IMR-90 (cell line): ENCODE results near the gene TTC23. TPM values are rescaled to one million over a fixed set of nuclear protein-coding genes. Genes with fewer than 3 reads are reported as not detected.

Experiments used
- ATAC-seq: fragments of 200-7000 bp; cut with Tn5 transposase; 2 replicates; pipeline ENCODE4 v1.9.1; 2020; ENCODE audit warnings: low read depth, mild to moderate bottlenecking, moderate library complexity
- BruUV-seq: library from RNA; stranded (reverse); fragments of 400-500 nt; replicated peaks from 2 replicates; lab custom pipeline; 2021; lab: Mats Ljungman, UMichigan
- CTCF ChIA-PET: fragments of 300-600 bp; formaldehyde crosslinking; extraction: SDS; loops from one replicate; lab custom pipeline; 2021; ENCODE audit warnings: antibody characterized with exemption; lab: Yijun Ruan, JAX
- POLR2A ChIA-PET: fragments of 300-600 bp; sonication (Branson Sonifier 250); formaldehyde crosslinking; loops from one replicate; lab custom pipeline; 2022; ENCODE audit warnings: antibody characterized with exemption; ENCODE audit not compliant: unreplicated experiment; lab: Charles Lee
- DNase-seq: peaks from one replicate; pipeline ENCODE4 v3.0.0; 2013
- H2AFZ ChIP-seq: replicated peaks from 2 replicates; pipeline ENCODE3; 2013; ENCODE audit warnings: low read length, mild to moderate bottlenecking; ENCODE audit not compliant: poor library complexity
- H2AK5ac ChIP-seq: 2 replicates; pipeline ENCODE4 v1.6.1; 2013; ENCODE audit warnings: low read depth, low read length, inconsistent platforms
- H2AK9ac ChIP-seq: replicated peaks from 2 replicates; pipeline ENCODE3; 2013; ENCODE audit warnings: mild to moderate bottlenecking, low read depth, low read length, moderate library complexity; ENCODE audit not compliant: poor library complexity
- H2BK120ac ChIP-seq: 2 replicates; pipeline ENCODE4 v1.6.1; 2013; ENCODE audit warnings: low read depth, low read length, inconsistent platforms
- H2BK15ac ChIP-seq: 3 replicates; pipeline ENCODE4 v1.6.1; 2013; ENCODE audit warnings: low read depth, low read length, inconsistent platforms
- H2BK20ac ChIP-seq: 2 replicates; pipeline ENCODE4 v1.6.1; 2013; ENCODE audit warnings: low read depth, mild to moderate bottlenecking, inconsistent platforms, low read length, moderate library complexity
- H2BK5ac ChIP-seq: 2 replicates; pipeline ENCODE4 v1.6.1; 2013; ENCODE audit warnings: mild to moderate bottlenecking, low read depth, low read length, inconsistent platforms; ENCODE audit not compliant: poor library complexity, severe bottlenecking
- H3K14ac ChIP-seq: replicated peaks from 2 replicates; pipeline ENCODE4 v1.6.1; 2013; ENCODE audit warnings: low read depth, low read length, inconsistent platforms
- H3K18ac ChIP-seq: 2 replicates; pipeline ENCODE4 v1.6.1; 2013; ENCODE audit warnings: low read depth, low read length, control low read depth
- H3K23ac ChIP-seq: 2 replicates; pipeline ENCODE4 v1.6.1; 2013; ENCODE audit warnings: low read depth, low read length, inconsistent platforms
- H3K27ac ChIP-seq: 2 replicates; pipeline ENCODE4 v1.5.1; 2013; ENCODE audit warnings: mild to moderate bottlenecking, control low read depth, low read length; ENCODE audit not compliant: insufficient read depth
- H3K27me3 ChIP-seq: 2 replicates; pipeline ENCODE4 v1.6.1; 2013; ENCODE audit warnings: low read length; ENCODE audit not compliant: control insufficient read depth, insufficient read depth
- H3K36me3 ChIP-seq: 2 replicates; pipeline ENCODE4 v1.6.1; 2013; ENCODE audit warnings: low read length, mixed read lengths; ENCODE audit not compliant: control insufficient read depth, insufficient read depth
- H3K4ac ChIP-seq: 2 replicates; pipeline ENCODE4 v1.6.1; 2013; ENCODE audit warnings: low read depth, low read length, inconsistent platforms
- H3K4me1 ChIP-seq: 2 replicates; pipeline ENCODE4 v1.6.1; 2013; ENCODE audit warnings: low read length, mixed read lengths; ENCODE audit not compliant: control insufficient read depth, insufficient read depth
- H3K4me2 ChIP-seq: 2 replicates; pipeline ENCODE4 v1.6.1; 2013; ENCODE audit warnings: low read depth, mild to moderate bottlenecking, control low read depth, low read length, moderate library complexity
- H3K4me3 ChIP-seq: 2 replicates; pipeline ENCODE4 v1.5.1; 2013; ENCODE audit warnings: low read depth, mild to moderate bottlenecking, control low read depth, low read length, moderate library complexity; ENCODE audit not compliant: insufficient read depth
- H3K56ac ChIP-seq: 2 replicates; pipeline ENCODE4 v1.6.1; 2013; ENCODE audit warnings: low read length, inconsistent platforms; ENCODE audit not compliant: insufficient read depth; ENCODE audit errors: extremely low read depth
- H3K79me1 ChIP-seq, 2 experiments: 2 replicates each; pipeline ENCODE4 v1.6.1; 2013; ENCODE audit warnings: low read length in 2 of 2, inconsistent platforms in 1 of 2, low read depth in 1 of 2
- H3K9ac ChIP-seq: 2 replicates; pipeline ENCODE4 v1.6.1; 2013; ENCODE audit warnings: low read depth, low read length, control low read depth
- H3K9me1 ChIP-seq: 2 replicates; pipeline ENCODE4 v1.6.1; 2013; ENCODE audit warnings: low read length, inconsistent platforms; ENCODE audit not compliant: insufficient read depth
- H3K9me3 ChIP-seq: 2 replicates; pipeline ENCODE4 v1.6.1; 2013; ENCODE audit warnings: low read length; ENCODE audit not compliant: control insufficient read depth, insufficient read depth
- H4K20me1 ChIP-seq: 2 replicates; pipeline ENCODE4 v1.6.1; 2013; ENCODE audit warnings: low read length, inconsistent platforms; ENCODE audit not compliant: insufficient read depth
- H4K5ac ChIP-seq: 2 replicates; pipeline ENCODE4 v1.6.1; 2013; ENCODE audit warnings: mild to moderate bottlenecking, low read depth, low read length, control low read depth
- H4K8ac ChIP-seq, 2 experiments: 2 replicates each; pipeline ENCODE4 v1.6.1; 2013; ENCODE audit warnings: low read depth in 2 of 2, low read length in 2 of 2, control low read depth in 1 of 2, inconsistent platforms in 1 of 2
- H4K91ac ChIP-seq: 2 replicates; pipeline ENCODE4 v1.6.1; 2013; ENCODE audit warnings: low read depth, low read length, inconsistent platforms; ENCODE audit not compliant: insufficient read depth
- CEBPB ChIP-seq: IDR thresholded peaks from 2 replicates; pipeline ENCODE4 v1.6.1; 2012; ENCODE audit warnings: low read depth, low read length, improper control_type of control experiment
- WGBS, 2 experiments: methylation state at CpG; one replicate each; pipeline versions ENCODE4 v1.1.5 to v1.1.7; 2013; ENCODE audit warnings: missing lambda C conversion rate in 2 of 2; ENCODE audit not compliant: insufficient read length in 1 of 2; ENCODE audit errors: extremely low coverage in 2 of 2; 5-methylcytosine and 5-hydroxymethylcytosine counted together
- dilution Hi-C: fragments of 300-500 bp; cut with HindIII; formaldehyde crosslinking; loops from one replicate; pipeline ENCODE4 v1.14.3; 2018; ENCODE audit warnings: low sequenced_read_pairs; ENCODE audit not compliant: unreplicated experiment
- in situ Hi-C: fragments of 300-500 bp; cut with MboI; formaldehyde crosslinking; loops from 3 replicates; pipeline ENCODE4 v1.14.3; 2019; ENCODE audit warnings: low sequenced_read_pairs, inconsistent platforms, mixed read lengths
- intact Hi-C: fragments of 100-400 bp; cut with micrococcal nuclease; formaldehyde crosslinking; loops from 2 replicates; pipeline ENCODE4 v1.10.0; 2022
- polyA plus RNA-seq, 3 experiments: library from polyadenylated mRNA; depleted of rRNA; stranded (reverse); fragments of >200 nt; gene quantifications; 2 replicates each; pipeline ENCODE4 v1.2.3, GENCODE V29; 2012; ENCODE audit warnings: low replicate concordance in 1 of 3
- total RNA-seq: library from RNA; depleted of rRNA; stranded (reverse); fragments of >200 nt; gene quantifications from 2 replicates; pipeline ENCODE4 v1.2.3, GENCODE V29; 2012
- TF ChIP-seq, protein P1 (sequence below): conservative IDR thresholded peaks from 2 replicates; pipeline ENCODE4 v1.5.1; 2012; ENCODE audit warnings: mild to moderate bottlenecking, low read depth, low read length, improper control_type of control experiment

The TTC23 gene
- total and polyA plus RNA-seq, 2 of the 4 experiments (the other 2 are of a cell fraction), result 7.8 to 29.8 TPM

DNA sequence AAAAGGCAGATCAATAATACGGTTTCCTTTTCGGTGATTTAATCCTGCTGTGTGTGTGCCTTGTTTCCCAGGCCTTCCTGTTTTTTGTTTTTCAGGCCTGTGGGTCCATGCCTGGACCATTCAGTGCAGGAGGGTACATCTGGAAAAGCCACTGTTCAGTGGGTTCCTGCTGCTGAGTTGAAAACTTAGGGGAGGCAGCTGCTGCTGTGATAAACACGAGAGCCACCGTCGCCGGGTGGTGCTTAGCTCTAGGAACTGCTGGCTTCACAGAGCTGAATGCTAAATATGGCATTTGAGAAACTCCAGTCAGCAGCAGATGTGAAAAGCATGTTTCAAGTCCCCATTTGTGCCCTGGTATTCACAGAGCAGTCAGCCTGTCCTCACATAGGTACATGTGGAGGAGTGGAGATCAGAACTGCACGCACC, 100.5 kb downstream of the TTC23 start:
- Histone ChIP-seq H3K4me3 (no peak overlapping the region), H2BK15ac (no peak overlapping the region), H2AFZ (no peak overlapping the region), H3K27ac (no peak overlapping the region), H4K91ac (no peak overlapping the region), H2BK120ac (no peak overlapping the region), H3K9me1 (0 out of 2 replicates have a peak, but pooled peaks cover 3% of the 10 kb centered on the region), H2BK20ac (no peak overlapping the region), H3K4me1 (peaks cover 3% of the 10 kb centered on the region), H3K36me3 (peaks cover 10% of the 10 kb centered on the region), H4K20me1 (no peaks in the 10 kb centered on the region), H3K14ac (no peak overlapping the region), H3K9ac (no peak overlapping the region), H3K23ac (no peak overlapping the region), H2AK9ac (no peak overlapping the region), H2BK5ac (no peak overlapping the region), H2AK5ac (no peak overlapping the region), H3K79me1 (no peaks in the 10 kb centered on the region), H4K8ac (no peak overlapping the region), H3K9me3 (no peaks in the 10 kb centered on the region), H4K5ac (no peak overlapping the region), H3K56ac (no peak overlapping the region), H3K4me2 (no peak overlapping the region), H3K27me3 (no peaks in the 10 kb centered on the region), H3K4ac (no peak overlapping the region), H3K18ac (no peak overlapping the region)
- no peak for ATAC-seq
- BruUV-seq, result no TSS peak
- DNase-seq, result no peak
- intact Hi-C loops, result no loop called here
- in situ Hi-C loops, result no loop called here
- ChIA-PET CTCF (no interaction called here), POLR2A (no interaction called here)
- dilution Hi-C loops, result no loop called here
- WGBS, 2 experiments, result no CpG with 5 or more reads among the region's 7 CpGs
- TF ChIP-seq, protein P1, sequence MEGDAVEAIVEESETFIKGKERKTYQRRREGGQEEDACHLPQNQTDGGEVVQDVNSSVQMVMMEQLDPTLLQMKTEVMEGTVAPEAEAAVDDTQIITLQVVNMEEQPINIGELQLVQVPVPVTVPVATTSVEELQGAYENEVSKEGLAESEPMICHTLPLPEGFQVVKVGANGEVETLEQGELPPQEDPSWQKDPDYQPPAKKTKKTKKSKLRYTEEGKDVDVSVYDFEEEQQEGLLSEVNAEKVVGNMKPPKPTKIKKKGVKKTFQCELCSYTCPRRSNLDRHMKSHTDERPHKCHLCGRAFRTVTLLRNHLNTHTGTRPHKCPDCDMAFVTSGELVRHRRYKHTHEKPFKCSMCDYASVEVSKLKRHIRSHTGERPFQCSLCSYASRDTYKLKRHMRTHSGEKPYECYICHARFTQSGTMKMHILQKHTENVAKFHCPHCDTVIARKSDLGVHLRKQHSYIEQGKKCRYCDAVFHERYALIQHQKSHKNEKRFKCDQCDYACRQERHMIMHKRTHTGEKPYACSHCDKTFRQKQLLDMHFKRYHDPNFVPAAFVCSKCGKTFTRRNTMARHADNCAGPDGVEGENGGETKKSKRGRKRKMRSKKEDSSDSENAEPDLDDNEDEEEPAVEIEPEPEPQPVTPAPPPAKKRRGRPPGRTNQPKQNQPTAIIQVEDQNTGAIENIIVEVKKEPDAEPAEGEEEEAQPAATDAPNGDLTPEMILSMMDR, result no peak
- no peak for TF ChIP-seq CEBPB
